Chondrocyte (in vitro differentiated cells): Measurements from ENCODE around the gene OTP. TPM values are rescaled to one million over a fixed set of nuclear protein-coding genes. Genes with fewer than 3 reads are reported as not detected.

Experiments used
- DNase-seq: peaks from one replicate; pipeline ENCODE4 v3.0.0; 2021; ENCODE audit warnings: mixed read lengths, low spot score
- H3K27ac Mint-ChIP-seq: one replicate; pipeline ENCODE4 v1.8.0; 2021; ENCODE audit warnings: mild to moderate bottlenecking, moderate library complexity, mixed read lengths; ENCODE audit not compliant: unreplicated experiment
- H3K27me3 Mint-ChIP-seq: 2 replicates; pipeline ENCODE4 v1.8.0; 2021; ENCODE audit warnings: low read depth, mixed read lengths
- H3K36me3 Mint-ChIP-seq: 2 replicates; pipeline ENCODE4 v1.8.0; 2021; ENCODE audit warnings: low read depth, mixed read lengths
- H3K4me1 Mint-ChIP-seq: 2 replicates; pipeline ENCODE4 v1.8.0; 2021; ENCODE audit warnings: low read depth, mild to moderate bottlenecking, mixed read lengths
- H3K4me3 Mint-ChIP-seq: one replicate; pipeline ENCODE4 v1.8.0; 2021; ENCODE audit warnings: mild to moderate bottlenecking, moderate library complexity, mixed read lengths; ENCODE audit not compliant: unreplicated experiment
- H3K9me3 Mint-ChIP-seq: 2 replicates; pipeline ENCODE4 v1.8.0; 2021; ENCODE audit warnings: low read depth, mixed read lengths
- total RNA-seq: library from RNA; stranded (reverse); gene quantifications from 3 replicates; pipeline ENCODE4 v1.2.1, GENCODE V29; 2021
- TF ChIP-seq, protein P1 (sequence below): fragments of 200-600 bp; sonication (generic); IDR thresholded peaks from 2 replicates; pipeline ENCODE4 v1.5.0; 2021; ENCODE audit warnings: antibody characterized with exemption, mild to moderate bottlenecking, moderate library complexity

The OTP gene
- total RNA-seq, 1 donor from 2014 or later: not detected

GRCh38 chr5:77662635-77663034, 24.1 kb upstream of the OTP start:
- Mint-ChIP-seq H3K4me1 (no peaks in the 10 kb centered on the region), H3K36me3 (no peaks in the 10 kb centered on the region), H3K4me3 (no peak overlapping the region), H3K9me3 (no peaks in the 10 kb centered on the region), H3K27me3 (peaks cover 18% of the 10 kb centered on the region), H3K27ac (no peak overlapping the region)
- no peak for DNase-seq
- TF ChIP-seq, protein P1, sequence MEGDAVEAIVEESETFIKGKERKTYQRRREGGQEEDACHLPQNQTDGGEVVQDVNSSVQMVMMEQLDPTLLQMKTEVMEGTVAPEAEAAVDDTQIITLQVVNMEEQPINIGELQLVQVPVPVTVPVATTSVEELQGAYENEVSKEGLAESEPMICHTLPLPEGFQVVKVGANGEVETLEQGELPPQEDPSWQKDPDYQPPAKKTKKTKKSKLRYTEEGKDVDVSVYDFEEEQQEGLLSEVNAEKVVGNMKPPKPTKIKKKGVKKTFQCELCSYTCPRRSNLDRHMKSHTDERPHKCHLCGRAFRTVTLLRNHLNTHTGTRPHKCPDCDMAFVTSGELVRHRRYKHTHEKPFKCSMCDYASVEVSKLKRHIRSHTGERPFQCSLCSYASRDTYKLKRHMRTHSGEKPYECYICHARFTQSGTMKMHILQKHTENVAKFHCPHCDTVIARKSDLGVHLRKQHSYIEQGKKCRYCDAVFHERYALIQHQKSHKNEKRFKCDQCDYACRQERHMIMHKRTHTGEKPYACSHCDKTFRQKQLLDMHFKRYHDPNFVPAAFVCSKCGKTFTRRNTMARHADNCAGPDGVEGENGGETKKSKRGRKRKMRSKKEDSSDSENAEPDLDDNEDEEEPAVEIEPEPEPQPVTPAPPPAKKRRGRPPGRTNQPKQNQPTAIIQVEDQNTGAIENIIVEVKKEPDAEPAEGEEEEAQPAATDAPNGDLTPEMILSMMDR: no peak

DNA sequence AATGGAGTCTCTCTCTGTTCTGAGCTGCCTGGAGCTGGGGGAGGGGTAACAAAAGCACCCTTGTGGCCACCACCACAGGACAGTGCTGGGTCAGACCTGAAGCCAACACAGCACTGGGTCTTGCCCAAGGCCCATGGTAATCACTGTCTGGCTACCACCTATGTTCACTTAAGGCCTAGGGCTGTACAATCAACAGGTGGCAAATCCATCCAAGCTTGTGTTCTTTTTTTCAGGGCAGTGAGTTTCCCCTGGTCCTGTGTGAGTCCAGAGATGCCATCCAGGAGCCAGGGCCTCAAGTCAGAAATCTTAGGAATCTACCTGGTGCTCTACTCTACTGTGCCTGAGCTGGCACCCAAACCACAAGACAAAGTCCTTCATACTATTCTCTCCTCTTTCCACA, 20.1 kb upstream of the OTP start:
- H3K27me3 Mint-ChIP-seq: peaks cover 52% of the 10 kb centered on the region
- no peaks in the 10 kb centered on the region for H3K4me1 Mint-ChIP-seq
- H3K4me3 Mint-ChIP-seq: no peak overlapping the region
- no peak overlapping the region for H3K27ac Mint-ChIP-seq
- peaks cover 4% of the 10 kb centered on the region for H3K9me3 Mint-ChIP-seq
- TF ChIP-seq, protein P1: no peak
- H3K36me3 Mint-ChIP-seq: peaks cover 3% of the 10 kb centered on the region
- no peak for DNase-seq

- Mint-ChIP-seq H3K36me3 (peaks cover 2% of the 10 kb centered on the region), H3K4me3 (no peak overlapping the region), H3K4me1 (no peaks in the 10 kb centered on the region), H3K9me3 (peaks cover 4% of the 10 kb centered on the region), H3K27me3 (peaks cover 86% of the 10 kb centered on the region), H3K27ac (no peak overlapping the region)
- DNase-seq: no peak
- TF ChIP-seq, protein P1: no peak
Observed at GRCh38 chr5:77651343-77651742, 12.8 kb upstream of the OTP start.

DNA sequence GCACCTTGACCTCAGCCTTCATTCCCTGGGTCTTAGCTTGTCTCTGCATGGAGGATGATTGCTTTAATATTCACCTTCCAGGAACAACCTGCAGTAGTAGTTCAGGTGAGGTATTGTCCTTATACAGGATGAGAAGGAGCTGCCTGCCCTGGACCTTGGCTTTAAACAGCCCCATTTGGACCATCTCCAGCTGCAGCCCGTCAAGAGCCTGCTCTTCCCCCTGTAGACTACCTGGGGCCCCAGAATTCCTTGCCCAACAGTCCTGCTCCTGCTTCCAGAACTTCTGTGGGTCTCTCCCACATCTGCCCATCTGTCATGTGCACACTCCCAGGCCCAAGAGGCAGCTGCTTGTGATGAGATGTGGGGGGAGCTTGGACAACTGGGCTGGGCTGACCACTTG, 12.2 kb upstream of the OTP start:
- Mint-ChIP-seq H3K27ac (no peak overlapping the region), H3K4me3 (no peak overlapping the region), H3K27me3 (peaks cover 86% of the 10 kb centered on the region), H3K36me3 (peaks cover 2% of the 10 kb centered on the region), H3K4me1 (no peaks in the 10 kb centered on the region), H3K9me3 (peaks cover 4% of the 10 kb centered on the region)
- no peak for DNase-seq
- TF ChIP-seq, protein P1: no peak

- no peak overlapping the region for H3K4me3 Mint-ChIP-seq
- H3K9me3 Mint-ChIP-seq: peaks cover 4% of the 10 kb centered on the region
- TF ChIP-seq, protein P1: no peak
- H3K4me1 Mint-ChIP-seq: peaks cover 5% of the 10 kb centered on the region
- DNase-seq: no peak
- no peak overlapping the region for H3K27ac Mint-ChIP-seq
- H3K27me3 Mint-ChIP-seq: peaks cover 85% of the 10 kb centered on the region
- H3K36me3 Mint-ChIP-seq: peaks cover 2% of the 10 kb centered on the region
Observed at GRCh38 chr5:77649776-77650175, 11.3 kb upstream of the OTP start.
